Measurements from ENCODE around the gene NIPBL.
"Not testable (repeated sequence)": the region's sequence is repeated elsewhere in the genome, so short reads cannot be mapped to it uniquely, and the experiment has no call there.

The NIPBL gene

GRCh38 chr5:36878392-36879082 is 2.0 kb downstream of the NIPBL start:
- FAIRE-seq, result no peak
- DNase-seq (ENCODE audit: insufficient read length, low spot score), result no peak

GRCh38 chr5:36879274-36880033 is 2.9 kb downstream of the NIPBL start:
- DNase-seq (ENCODE audit: insufficient read length, low spot score) (no peak), FAIRE-seq (no peak)

- no peak for FAIRE-seq
- no peak for DNase-seq (ENCODE audit: insufficient read length, low spot score)
Measured at GRCh38 chr5:36880761-36881160, 4.2 kb downstream of the NIPBL start.

- no peak for DNase-seq (ENCODE audit: insufficient read length, low spot score)
- FAIRE-seq, result peak; percentile 68
Measured at GRCh38 chr5:36881304-36881703, 4.7 kb downstream of the NIPBL start.

GRCh38 chr5:36881807-36882206 is 5.2 kb downstream of the NIPBL start:
- DNase-seq (ENCODE audit: insufficient read length, low spot score) (no peak), FAIRE-seq (no peak)

- no peak for DNase-seq (ENCODE audit: insufficient read length, low spot score)
- FAIRE-seq, result peak; percentile 70
Measured at GRCh38 chr5:36882250-36882649, 5.7 kb downstream of the NIPBL start.

GRCh38 chr5:36883894-36884462 is 7.4 kb downstream of the NIPBL start:
- DNase-seq (ENCODE audit: insufficient read length, low spot score) (no peak), FAIRE-seq (peak; percentile 33)

- no peak for DNase-seq (ENCODE audit: insufficient read length, low spot score)
- no peak for FAIRE-seq
Measured at GRCh38 chr5:36885149-36885548, 8.6 kb downstream of the NIPBL start.

- no peak for DNase-seq (ENCODE audit: insufficient read length, low spot score)
- no peak for FAIRE-seq
Measured at GRCh38 chr5:36885566-36886485, 9.3 kb downstream of the NIPBL start.

GRCh38 chr5:36886791-36887190 is 10.2 kb downstream of the NIPBL start:
- DNase-seq (ENCODE audit: insufficient read length, low spot score) (no peak), FAIRE-seq (no peak)

GRCh38 chr5:36887532-36887931 is 11.0 kb downstream of the NIPBL start:
- no peak for DNase-seq (ENCODE audit: insufficient read length, low spot score)
- no peak for FAIRE-seq

- no peak for DNase-seq (ENCODE audit: insufficient read length, low spot score)
- peak; percentile 14 for FAIRE-seq
Measured at GRCh38 chr5:36888303-36888702, 11.7 kb downstream of the NIPBL start.

GRCh38 chr5:36889264-36889663 is 12.7 kb downstream of the NIPBL start:
- DNase-seq (ENCODE audit: insufficient read length, low spot score) (no peak), FAIRE-seq (no peak)

- DNase-seq (ENCODE audit: insufficient read length, low spot score), result no peak
- FAIRE-seq, result no peak
Measured at GRCh38 chr5:36891266-36891665, 14.7 kb downstream of the NIPBL start.

- DNase-seq (ENCODE audit: insufficient read length, low spot score); FAIRE-seq: not testable (repeated sequence)
Measured at GRCh38 chr5:36892085-36892830, 15.7 kb downstream of the NIPBL start.

- FAIRE-seq, result no peak
Measured at GRCh38 chr5:36894954-36895353, 18.4 kb downstream of the NIPBL start.

GRCh38 chr5:36896476-36896875 is 19.9 kb downstream of the NIPBL start:
- DNase-seq (ENCODE audit: insufficient read length, low spot score), result no peak
- no peak for FAIRE-seq

More at GRCh38 chr5:36894954-36895353, 18.4 kb downstream of the NIPBL start:
- no peak for DNase-seq (ENCODE audit: insufficient read length, low spot score)

GRCh38 chr5:36897616-36898015 is 21.0 kb downstream of the NIPBL start:
- FAIRE-seq, result no peak
- no peak for DNase-seq (ENCODE audit: insufficient read length, low spot score)

GRCh38 chr5:36899860-36900259 is 23.3 kb downstream of the NIPBL start:
- FAIRE-seq, result no peak

GRCh38 chr5:36900283-36900682 is 23.7 kb downstream of the NIPBL start:
- FAIRE-seq (no peak), DNase-seq (ENCODE audit: insufficient read length, low spot score) (no peak)

More at GRCh38 chr5:36899860-36900259, 23.3 kb downstream of the NIPBL start:
- no peak for DNase-seq (ENCODE audit: insufficient read length, low spot score)
